ENCODE data around the gene TBC1D30. TPM values are rescaled to one million over a fixed set of nuclear protein-coding genes. Genes with fewer than 3 reads are reported as not detected.

The TBC1D30 gene
- polyA plus RNA-seq, 1 donor: 14.3 TPM

DNA sequence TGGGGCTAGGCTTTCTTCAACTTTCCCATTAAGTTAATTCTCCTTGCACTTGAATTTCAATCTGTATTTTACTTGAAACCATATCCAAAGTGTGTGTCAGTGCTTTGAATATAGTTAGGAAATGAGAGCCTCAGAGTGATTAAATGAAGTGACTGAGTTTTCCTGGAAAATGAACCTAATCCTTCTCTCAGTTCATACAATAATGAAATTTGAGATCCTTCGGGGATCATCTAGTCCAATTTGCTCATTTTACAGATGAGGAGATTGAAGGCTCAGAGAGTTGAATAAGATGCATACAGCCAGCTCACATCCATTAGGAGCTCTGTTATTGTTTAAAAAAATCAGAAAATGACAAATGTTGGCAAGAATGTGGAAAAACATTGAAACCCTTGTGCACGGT is 18.3 kb upstream of the TBC1D30 start:
- no peaks in the 10 kb centered on the region for H3K9me3 ChIP-seq (ENCODE audit: control insufficient read depth, low read depth, low read length)
- 83% methylated on average over 1 of the region's 2 CpGs for WGBS (ENCODE audit: insufficient coverage, low lambda C conversion rate)
- no peak overlapping the region for H3K27ac ChIP-seq (ENCODE audit: low read length)

DNA sequence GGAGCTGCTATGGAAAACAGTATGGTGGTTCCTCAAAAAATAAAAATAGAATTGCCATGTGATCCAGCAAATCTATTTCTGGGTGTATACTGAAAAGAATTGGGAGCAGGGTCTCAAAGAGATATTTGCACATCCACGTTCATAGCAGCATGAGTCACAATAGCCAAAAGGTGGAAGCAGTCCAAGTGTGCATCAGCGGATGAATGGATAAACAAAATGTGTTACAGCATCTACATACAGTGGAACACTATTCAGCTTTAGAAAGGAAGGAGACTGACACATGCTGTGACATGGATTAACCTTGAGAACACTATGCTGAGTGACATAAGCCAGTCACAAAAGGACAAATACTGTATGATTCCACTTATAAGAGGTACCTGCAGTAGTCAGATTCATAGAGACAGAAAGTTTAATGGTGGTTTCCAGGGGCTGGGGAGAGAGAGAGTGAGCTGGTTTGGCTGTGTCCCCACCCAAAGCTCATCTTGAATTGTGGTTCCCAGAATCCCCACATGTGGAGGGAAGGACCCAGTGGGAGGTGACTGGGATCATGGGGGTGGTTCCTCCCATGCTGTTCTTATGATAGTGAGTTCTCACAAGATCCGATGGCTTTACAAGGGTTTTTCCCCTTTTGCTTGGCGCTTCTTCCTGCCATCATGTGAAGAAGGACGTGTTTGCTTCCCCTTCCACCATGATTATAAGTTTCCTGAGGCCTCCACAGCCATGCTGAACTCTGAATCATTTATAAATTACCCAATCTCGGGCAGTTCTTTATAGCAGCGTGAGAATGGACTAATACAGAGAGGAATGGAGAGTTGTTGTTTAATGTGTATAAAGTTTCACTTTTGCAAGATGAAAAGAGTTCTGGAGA is 17.6 kb upstream of the TBC1D30 start:
- Histone ChIP-seq H3K27ac (ENCODE audit: low read length) (no peak overlapping the region), H3K4me1 (ENCODE audit: control insufficient read depth, insufficient read depth, low read length) (no peaks in the 10 kb centered on the region), H3K9me3 (ENCODE audit: control insufficient read depth, low read depth, low read length) (no peaks in the 10 kb centered on the region), H3K27me3 (ENCODE audit: control insufficient read depth, insufficient read depth, low read length) (no peaks in the 10 kb centered on the region), H3K4me3 (ENCODE audit: low read length) (no peak overlapping the region), H3K36me3 (ENCODE audit: control insufficient read depth, insufficient read depth, low read length) (no peaks in the 10 kb centered on the region)
- WGBS (ENCODE audit: insufficient coverage, low lambda C conversion rate): 100% methylated on average over 2 of the region's 7 CpGs
- DNase-seq: no peak

More for the DNA sequence above, 18.3 kb upstream of the TBC1D30 start:
- DNase-seq: no peak
- Histone ChIP-seq H3K36me3 (ENCODE audit: control insufficient read depth, insufficient read depth, low read length) (no peaks in the 10 kb centered on the region), H3K27me3 (ENCODE audit: control insufficient read depth, insufficient read depth, low read length) (no peaks in the 10 kb centered on the region), H3K4me3 (ENCODE audit: low read length) (no peak overlapping the region), H3K4me1 (ENCODE audit: control insufficient read depth, insufficient read depth, low read length) (no peaks in the 10 kb centered on the region)

DNA sequence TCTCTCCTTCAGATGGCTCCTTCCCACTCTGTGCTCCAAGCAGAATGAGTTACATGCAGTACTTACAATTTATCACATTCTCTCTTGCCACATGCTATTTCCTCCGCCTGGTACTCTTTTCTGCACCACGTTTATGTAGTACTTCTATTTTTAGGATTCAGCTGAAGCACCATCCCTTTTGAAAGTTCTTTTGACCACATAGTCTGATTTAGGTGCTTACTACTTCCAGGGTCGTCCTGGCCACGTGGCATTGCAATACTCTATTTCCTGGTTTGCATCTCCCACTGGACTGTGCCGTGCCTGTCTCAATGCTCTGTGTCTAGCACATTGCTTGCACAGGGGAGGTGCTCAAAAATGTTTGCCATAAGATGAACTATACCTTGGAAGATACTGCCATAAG is 16.3 kb upstream of the TBC1D30 start:
- Histone ChIP-seq H3K4me1 (ENCODE audit: control insufficient read depth, insufficient read depth, low read length) (no peaks in the 10 kb centered on the region), H3K27ac (ENCODE audit: low read length) (no peak overlapping the region), H3K9me3 (ENCODE audit: control insufficient read depth, low read depth, low read length) (no peaks in the 10 kb centered on the region), H3K36me3 (ENCODE audit: control insufficient read depth, insufficient read depth, low read length) (no peaks in the 10 kb centered on the region), H3K27me3 (ENCODE audit: control insufficient read depth, insufficient read depth, low read length) (no peaks in the 10 kb centered on the region), H3K4me3 (ENCODE audit: low read length) (no peak overlapping the region)
- DNase-seq: no peak
- WGBS (ENCODE audit: insufficient coverage, low lambda C conversion rate): no CpG with 5 or more reads among the region's 5 CpGs

DNA sequence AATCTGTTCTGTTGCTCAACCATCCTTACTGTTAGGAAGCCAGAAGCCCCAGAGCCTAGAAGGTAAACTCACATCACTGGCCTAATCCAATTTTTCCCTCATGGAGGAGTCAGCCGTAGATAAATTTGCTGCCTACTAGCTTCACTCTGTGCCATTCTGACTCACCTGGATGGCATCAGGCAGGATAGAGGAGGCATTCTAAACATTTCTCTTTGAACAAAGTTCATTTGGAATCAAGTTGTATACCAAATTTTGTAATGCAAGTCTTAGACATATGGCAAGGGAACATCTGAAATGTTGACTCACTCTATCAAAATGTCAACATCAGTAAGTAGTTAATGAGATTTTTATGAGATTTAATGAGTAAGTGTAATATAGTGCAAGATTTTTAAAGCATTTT is 13.6 kb upstream of the TBC1D30 start:
- WGBS (ENCODE audit: insufficient coverage, low lambda C conversion rate): no CpG with 5 or more reads among the region's 1 CpG
- Histone ChIP-seq H3K27ac (ENCODE audit: low read length) (no peak overlapping the region), H3K4me1 (ENCODE audit: control insufficient read depth, insufficient read depth, low read length) (no peaks in the 10 kb centered on the region), H3K27me3 (ENCODE audit: control insufficient read depth, insufficient read depth, low read length) (no peaks in the 10 kb centered on the region), H3K4me3 (ENCODE audit: low read length) (no peak overlapping the region), H3K9me3 (ENCODE audit: control insufficient read depth, low read depth, low read length) (no peaks in the 10 kb centered on the region), H3K36me3 (ENCODE audit: control insufficient read depth, insufficient read depth, low read length) (no peaks in the 10 kb centered on the region)
- peak in 1 of 2 donors; percentile 11 for DNase-seq

DNA sequence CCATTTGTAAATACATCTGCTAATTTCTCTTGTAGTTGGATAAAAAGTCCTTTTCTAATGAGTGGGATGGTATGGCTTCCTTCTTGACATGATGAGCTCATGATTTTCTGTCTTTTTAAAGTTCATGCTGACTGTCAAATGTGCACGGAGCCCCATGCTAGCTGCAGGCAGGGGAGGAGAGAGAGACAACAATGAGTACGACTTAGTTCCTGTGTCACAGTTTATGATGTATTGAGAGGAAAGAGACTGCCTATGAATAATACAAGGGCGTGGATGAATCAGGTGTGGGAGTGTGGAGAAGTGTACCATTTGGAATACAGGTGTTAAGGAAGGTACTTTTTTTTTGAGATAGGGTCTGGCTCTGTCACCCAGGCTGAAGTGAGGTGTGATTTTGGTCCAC is 10.7 kb upstream of the TBC1D30 start:
- DNase-seq: no peak
- WGBS (ENCODE audit: insufficient coverage, low lambda C conversion rate): 80% methylated on average over 1 of the region's 3 CpGs
- no peak overlapping the region for H3K27ac ChIP-seq (ENCODE audit: low read length)
- no peaks in the 10 kb centered on the region for H3K27me3 ChIP-seq (ENCODE audit: control insufficient read depth, insufficient read depth, low read length)
- H3K4me3 ChIP-seq (ENCODE audit: low read length): no peak overlapping the region
- no peaks in the 10 kb centered on the region for H3K36me3 ChIP-seq (ENCODE audit: control insufficient read depth, insufficient read depth, low read length)
- H3K9me3 ChIP-seq (ENCODE audit: control insufficient read depth, low read depth, low read length): no peaks in the 10 kb centered on the region
- H3K4me1 ChIP-seq (ENCODE audit: control insufficient read depth, insufficient read depth, low read length): no peaks in the 10 kb centered on the region

DNA sequence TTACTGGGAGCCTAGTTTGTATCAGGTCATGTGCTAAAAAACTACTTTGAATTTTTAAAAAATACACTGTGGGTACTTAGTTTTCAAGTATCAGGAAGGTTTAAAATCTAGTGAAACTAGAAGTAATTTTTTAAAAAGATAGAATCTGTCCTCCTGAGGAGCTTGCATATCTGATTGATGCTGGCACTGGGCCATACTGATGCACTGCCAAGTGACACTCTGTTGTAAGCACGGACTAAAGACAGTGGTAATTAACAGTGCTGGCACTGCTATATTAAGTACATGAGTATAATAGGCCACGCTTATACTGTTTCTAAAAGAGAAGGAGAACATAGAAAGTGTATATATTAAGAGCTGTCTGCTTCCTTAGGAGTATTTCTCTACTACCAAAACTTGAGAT is 10.0 kb upstream of the TBC1D30 start:
- Histone ChIP-seq H3K27me3 (ENCODE audit: control insufficient read depth, insufficient read depth, low read length) (no peaks in the 10 kb centered on the region), H3K4me3 (ENCODE audit: low read length) (no peak overlapping the region), H3K36me3 (ENCODE audit: control insufficient read depth, insufficient read depth, low read length) (no peaks in the 10 kb centered on the region), H3K4me1 (ENCODE audit: control insufficient read depth, insufficient read depth, low read length) (no peaks in the 10 kb centered on the region), H3K9me3 (ENCODE audit: control insufficient read depth, low read depth, low read length) (no peaks in the 10 kb centered on the region), H3K27ac (ENCODE audit: low read length) (no peak overlapping the region)
- WGBS (ENCODE audit: insufficient coverage, low lambda C conversion rate): 80% methylated on average over 1 of the region's 2 CpGs
- no peak for DNase-seq

DNA sequence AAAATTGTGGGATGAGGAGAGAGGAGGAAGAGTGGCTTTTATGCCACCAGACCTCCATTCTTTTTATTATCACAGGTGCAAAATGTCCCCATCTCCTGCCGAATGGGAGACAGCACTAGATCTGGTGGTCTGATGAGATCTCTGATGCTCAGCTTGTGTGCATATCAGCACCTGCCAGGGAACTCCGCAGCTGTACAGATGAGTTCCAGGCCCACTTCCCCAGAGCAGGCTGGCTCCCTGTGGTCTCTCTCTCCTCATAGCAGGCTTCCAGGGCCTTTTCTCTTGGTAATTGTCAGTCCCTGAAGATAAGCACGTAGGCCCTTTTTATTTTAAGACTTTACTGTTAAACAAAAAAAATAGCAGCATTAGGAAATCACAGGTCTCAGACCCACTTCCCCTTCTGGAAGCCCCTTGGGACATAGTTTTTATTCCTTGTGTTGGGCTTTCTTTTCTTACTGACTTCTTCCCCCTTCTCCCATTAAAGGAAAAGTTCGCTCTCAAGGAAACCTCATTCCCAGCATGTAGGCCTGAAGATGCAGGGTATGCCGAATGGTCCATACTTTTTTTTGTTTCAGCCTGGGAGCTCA is 4.5 kb upstream of the TBC1D30 start:
- Histone ChIP-seq H3K27ac (ENCODE audit: low read length) (no peak overlapping the region), H3K36me3 (ENCODE audit: control insufficient read depth, insufficient read depth, low read length) (no peaks in the 10 kb centered on the region), H3K4me3 (ENCODE audit: low read length) (no peak overlapping the region), H3K27me3 (ENCODE audit: control insufficient read depth, insufficient read depth, low read length) (peaks cover 14% of the 10 kb centered on the region), H3K9me3 (ENCODE audit: control insufficient read depth, low read depth, low read length) (peaks cover 9% of the 10 kb centered on the region), H3K4me1 (ENCODE audit: control insufficient read depth, insufficient read depth, low read length) (peaks cover 2% of the 10 kb centered on the region)
- 40% methylated on average over 1 of the region's 5 CpGs for WGBS (ENCODE audit: insufficient coverage, low lambda C conversion rate)
- no peak for DNase-seq

DNA sequence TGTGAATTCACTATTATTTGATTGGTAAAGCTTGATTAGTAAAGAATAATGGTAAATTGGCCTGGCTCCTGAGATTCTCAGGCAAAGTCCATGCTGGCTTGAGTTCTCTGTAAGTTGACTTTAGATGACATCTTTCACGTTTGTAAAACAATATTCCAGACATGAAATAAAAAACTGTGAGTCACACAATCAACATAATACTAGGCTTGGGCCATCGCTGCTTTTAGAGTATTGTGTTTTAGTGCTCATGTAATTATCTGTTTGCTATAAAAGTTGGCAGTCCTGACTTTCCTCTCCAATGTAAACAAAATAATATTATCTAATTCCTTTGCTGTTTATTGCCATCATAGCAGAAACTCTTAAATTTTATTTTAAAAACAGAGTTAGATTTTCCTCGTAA is 3.9 kb upstream of the TBC1D30 start:
- H3K9me3 ChIP-seq (ENCODE audit: control insufficient read depth, low read depth, low read length): peaks cover 14% of the 10 kb centered on the region
- no peak overlapping the region for H3K4me3 ChIP-seq (ENCODE audit: low read length)
- no peak for DNase-seq
- H3K27me3 ChIP-seq (ENCODE audit: control insufficient read depth, insufficient read depth, low read length): peaks cover 21% of the 10 kb centered on the region
- H3K4me1 ChIP-seq (ENCODE audit: control insufficient read depth, insufficient read depth, low read length): peaks cover 8% of the 10 kb centered on the region
- H3K27ac ChIP-seq (ENCODE audit: low read length): no peak overlapping the region
- 83% methylated on average over 2 of the region's 3 CpGs for WGBS (ENCODE audit: insufficient coverage, low lambda C conversion rate)
- H3K36me3 ChIP-seq (ENCODE audit: control insufficient read depth, insufficient read depth, low read length): no peaks in the 10 kb centered on the region

DNA sequence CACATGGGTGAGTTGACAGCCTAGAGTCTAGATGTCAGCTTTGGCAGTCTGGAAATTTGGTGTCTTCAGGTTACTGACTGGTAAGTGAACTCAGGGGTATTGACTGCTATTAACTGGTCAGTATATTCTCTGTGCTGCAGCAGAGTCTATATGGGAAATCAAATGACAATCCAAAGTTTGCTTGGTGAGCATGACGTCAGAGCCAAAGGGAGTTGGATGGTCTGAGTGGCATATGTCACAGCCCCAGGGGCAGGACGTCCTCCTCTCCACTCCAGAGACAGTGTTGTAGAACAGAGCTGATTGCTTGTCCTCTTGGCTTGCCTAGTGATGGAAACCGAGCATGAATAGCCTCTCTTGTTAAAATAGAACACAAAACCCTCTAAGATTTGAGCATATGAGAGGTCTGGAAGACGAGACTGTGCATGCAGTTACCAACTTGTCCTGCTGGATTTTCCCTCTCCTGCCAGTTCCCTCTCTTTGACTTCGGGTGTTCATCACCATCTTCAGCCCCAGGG is 3.3 kb upstream of the TBC1D30 start:
- H3K9me3 ChIP-seq (ENCODE audit: control insufficient read depth, low read depth, low read length): peaks cover 16% of the 10 kb centered on the region
- no peak for DNase-seq
- H3K4me1 ChIP-seq (ENCODE audit: control insufficient read depth, insufficient read depth, low read length): peaks cover 12% of the 10 kb centered on the region
- peaks cover 26% of the 10 kb centered on the region for H3K27me3 ChIP-seq (ENCODE audit: control insufficient read depth, insufficient read depth, low read length)
- no peaks in the 10 kb centered on the region for H3K36me3 ChIP-seq (ENCODE audit: control insufficient read depth, insufficient read depth, low read length)
- no peak overlapping the region for H3K4me3 ChIP-seq (ENCODE audit: low read length)
- 100% methylated on average over 1 of the region's 5 CpGs for WGBS (ENCODE audit: insufficient coverage, low lambda C conversion rate)
- H3K27ac ChIP-seq (ENCODE audit: low read length): no peak overlapping the region

DNA sequence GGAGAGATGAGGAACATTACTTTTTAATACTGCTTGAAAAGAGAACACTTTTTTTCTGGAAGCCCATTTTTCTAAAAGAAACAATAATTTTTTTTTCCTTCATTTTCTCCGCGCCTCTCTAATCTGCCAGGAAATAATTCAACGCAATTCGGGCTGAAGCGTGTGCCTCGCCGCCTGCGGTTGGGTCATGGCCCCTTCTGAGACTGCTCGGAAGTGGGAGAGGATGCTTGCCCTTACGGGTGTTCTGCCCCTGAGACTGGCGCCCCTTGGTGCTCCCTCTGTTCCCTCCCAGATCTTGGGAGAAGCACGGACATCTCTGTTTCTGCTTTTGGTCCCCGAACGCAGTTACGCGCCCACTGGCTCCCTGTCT is 332 bp upstream of the TBC1D30 start:
- DNase-seq: no peak
- H3K4me1 ChIP-seq (ENCODE audit: control insufficient read depth, insufficient read depth, low read length): peaks cover 17% of the 10 kb centered on the region
- no CpG with 5 or more reads among the region's 16 CpGs for WGBS (ENCODE audit: insufficient coverage, low lambda C conversion rate)
- peak overlapping the region; percentile 5 for H3K4me3 ChIP-seq (ENCODE audit: low read length)
- H3K27me3 ChIP-seq (ENCODE audit: control insufficient read depth, insufficient read depth, low read length): peaks cover 38% of the 10 kb centered on the region
- H3K36me3 ChIP-seq (ENCODE audit: control insufficient read depth, insufficient read depth, low read length): no peaks in the 10 kb centered on the region
- peaks cover 16% of the 10 kb centered on the region for H3K9me3 ChIP-seq (ENCODE audit: control insufficient read depth, low read depth, low read length)
- H3K27ac ChIP-seq (ENCODE audit: low read length): no peak overlapping the region
